ENCODE results near the gene SWI5. TPM values are rescaled to one million over a fixed set of nuclear protein-coding genes. Genes with fewer than 3 reads are reported as not detected.
A peak's percentile ranks its signal among the peaks of the same experiment; 100 is the strongest.

Gene SWI5
- total RNA-seq, 1 experiment from 2014 or later = 22.4 TPM

- TF ChIP-seq SP1 (IDR thresholded peaks at IDR 0.05; ENCODE audit: low read depth) = no peak
- no peak for TF ChIP-seq TCF7L2 (IDR thresholded peaks at IDR 0.05; ENCODE audit: borderline replicate concordance, extremely low read depth, insufficient read depth, insufficient read length)
- no peak for TF ChIP-seq EZH2 (IDR thresholded peaks at IDR 0.05)
- intact Hi-C loops (cut with micrococcal nuclease) = loop anchor here (2.0 kb wide), 1 partner anchor 16 kb away; no protein-coding TSS in a partner anchor
- no peak overlapping the region for H3K4me2 ChIP-seq (ENCODE audit: low read length)
- H3K27me3 ChIP-seq (ENCODE audit: insufficient read depth, low read length) = no peaks in the 10 kb centered on the region
- H2AFZ ChIP-seq (ENCODE audit: low read depth, low read length, poor library complexity, severe bottlenecking) = no peak overlapping the region
- POLR2A ChIA-PET = no interaction called here
- H3K4me3 ChIP-seq (replicated peaks in 1 of 2; ENCODE audit: low read depth in 1 of 2, low read length in 2 of 2) = no peak overlapping the region
- peaks cover 8 to 29% of the 10 kb centered on the region in 2 experiments; a peak in 3 of 4 replicates for H3K4me1 ChIP-seq (ENCODE audit: control insufficient read depth in 1 of 2, insufficient read depth in 2 of 2, low read length in 2 of 2)
- no peak overlapping the region for H3K27ac ChIP-seq (ENCODE audit: low read depth, low read length)
- H4K20me1 ChIP-seq (ENCODE audit: insufficient read depth) = no peaks in the 10 kb centered on the region
- no peaks in the 10 kb centered on the region for H3K9me3 ChIP-seq (ENCODE audit: control insufficient read depth in 1 of 2, insufficient read depth in 1 of 2, low read depth in 1 of 2, low read length in 2 of 2)
- ATAC-seq (no peak), DNase-seq (ENCODE audit: low read depth, low spot score) (no peak)
- RAD21 ChIA-PET (ENCODE audit: low non-redundant PET in 1 of 2, low total read pairs in 2 of 2, uncharacterized antibody in 2 of 2, unreplicated experiment in 2 of 2) = no interaction called here
- no TSS peak for BruUV-seq (replicated peaks)
- no peak overlapping the region for H3K9ac ChIP-seq (ENCODE audit: low read length)
- H3K9me2 ChIP-seq (ENCODE audit: insufficient read depth) = no peaks in the 10 kb centered on the region
- peaks cover 0 to 3% of the 10 kb centered on the region in 2 experiments; a peak in 2 of 4 replicates for H3K36me3 ChIP-seq (ENCODE audit: control insufficient read depth in 1 of 2, insufficient read depth in 2 of 2, low read length in 2 of 2)
- CTCF ChIA-PET = interaction anchor here (0.9 kb wide), 1 partner anchor 15 kb away, joined by 4 read pairs; no protein-coding TSS in a partner anchor
- peaks cover 11% of the 10 kb centered on the region for H3K79me2 ChIP-seq (ENCODE audit: insufficient read depth, low read length)
Observed at GRCh38 chr9:128254362-128254761, 21.7 kb upstream of the SWI5 start.

- no peaks in the 10 kb centered on the region for H3K9me2 ChIP-seq (ENCODE audit: insufficient read depth)
- ATAC-seq (peak; percentile 57), DNase-seq (ENCODE audit: low read depth, low spot score) (peak; percentile 16)
- intact Hi-C loops (cut with micrococcal nuclease) = loop anchor here (2.0 kb wide), 1 partner anchor 16 kb away; no protein-coding TSS in a partner anchor
- ChIA-PET RAD21 (ENCODE audit: low non-redundant PET in 1 of 2, low total read pairs in 2 of 2, uncharacterized antibody in 2 of 2, unreplicated experiment in 2 of 2) (no interaction called here), CTCF (interaction anchor here (0.6 to 1.1 kb wide), 10 partner anchors 10 to 86 kb away, joined by 3 to 7 read pairs (median 4); no protein-coding TSS in a partner anchor), POLR2A (no interaction called here)
- no peaks in the 10 kb centered on the region for H4K20me1 ChIP-seq (ENCODE audit: insufficient read depth)
- H3K9me3 ChIP-seq (ENCODE audit: control insufficient read depth in 1 of 2, insufficient read depth in 1 of 2, low read depth in 1 of 2, low read length in 2 of 2) = no peaks in the 10 kb centered on the region
- no peak overlapping the region for H2AFZ ChIP-seq (ENCODE audit: low read depth, low read length, poor library complexity, severe bottlenecking)
- peaks cover 0 to 8% of the 10 kb centered on the region in 2 experiments; a peak in 2 of 4 replicates for H3K36me3 ChIP-seq (ENCODE audit: control insufficient read depth in 1 of 2, insufficient read depth in 2 of 2, low read length in 2 of 2)
- peaks cover 11% of the 10 kb centered on the region for H3K79me2 ChIP-seq (ENCODE audit: insufficient read depth, low read length)
- BruUV-seq (replicated peaks) = no TSS peak
- TF ChIP-seq CEBPB (IDR thresholded peaks at IDR 0.05; ENCODE audit: low read depth) (no peak), TCF7L2 (IDR thresholded peaks at IDR 0.05; ENCODE audit: borderline replicate concordance, extremely low read depth, insufficient read depth, insufficient read length) (no peak), SIN3A (IDR thresholded peaks at IDR 0.05; ENCODE audit: low read depth) (no peak), ZFX (IDR thresholded peaks at IDR 0.05) (no peak), CBX3 (IDR thresholded peaks at IDR 0.05; ENCODE audit: low read depth) (no peak), ATF3 (IDR thresholded peaks at IDR 0.05) (no peak), ELF1 (IDR thresholded peaks at IDR 0.05; ENCODE audit: borderline replicate concordance, low read depth) (no peak), POLR2A (IDR thresholded peaks at IDR 0.05; ENCODE audit: borderline replicate concordance, extremely low read depth, insufficient read depth, insufficient read length) (no peak), RAD21 (IDR thresholded peaks at IDR 0.05; ENCODE audit: low read depth) (no peak), POLR2AphosphoS5 (IDR thresholded peaks at IDR 0.05; ENCODE audit: low read depth, low read length) (0 out of 2 replicates have a peak, but pooled peaks have one; percentile 35)
- TF ChIP-seq, protein P1, sequence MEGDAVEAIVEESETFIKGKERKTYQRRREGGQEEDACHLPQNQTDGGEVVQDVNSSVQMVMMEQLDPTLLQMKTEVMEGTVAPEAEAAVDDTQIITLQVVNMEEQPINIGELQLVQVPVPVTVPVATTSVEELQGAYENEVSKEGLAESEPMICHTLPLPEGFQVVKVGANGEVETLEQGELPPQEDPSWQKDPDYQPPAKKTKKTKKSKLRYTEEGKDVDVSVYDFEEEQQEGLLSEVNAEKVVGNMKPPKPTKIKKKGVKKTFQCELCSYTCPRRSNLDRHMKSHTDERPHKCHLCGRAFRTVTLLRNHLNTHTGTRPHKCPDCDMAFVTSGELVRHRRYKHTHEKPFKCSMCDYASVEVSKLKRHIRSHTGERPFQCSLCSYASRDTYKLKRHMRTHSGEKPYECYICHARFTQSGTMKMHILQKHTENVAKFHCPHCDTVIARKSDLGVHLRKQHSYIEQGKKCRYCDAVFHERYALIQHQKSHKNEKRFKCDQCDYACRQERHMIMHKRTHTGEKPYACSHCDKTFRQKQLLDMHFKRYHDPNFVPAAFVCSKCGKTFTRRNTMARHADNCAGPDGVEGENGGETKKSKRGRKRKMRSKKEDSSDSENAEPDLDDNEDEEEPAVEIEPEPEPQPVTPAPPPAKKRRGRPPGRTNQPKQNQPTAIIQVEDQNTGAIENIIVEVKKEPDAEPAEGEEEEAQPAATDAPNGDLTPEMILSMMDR (IDR thresholded peaks at IDR 0.05 in 2 of 3, conservative IDR thresholded peaks at IDR 0.05 in 1 of 3; ENCODE audit: borderline replicate concordance in 1 of 3, insufficient read depth in 1 of 3, low read depth in 2 of 3, low read length in 2 of 3) = peak; percentile 73 to 97 (median 95); a peak in 5 of 6 replicates
- H3K27ac ChIP-seq (ENCODE audit: low read depth, low read length) = peak overlapping the region; percentile 43; the same call in 1 of the 2 replicates
- H3K4me3 ChIP-seq (replicated peaks in 1 of 2; ENCODE audit: low read depth in 1 of 2, low read length in 2 of 2) = no peak overlapping the region
- H3K9ac ChIP-seq (ENCODE audit: low read length) = no peak overlapping the region
- H3K4me1 ChIP-seq (ENCODE audit: control insufficient read depth in 1 of 2, insufficient read depth in 2 of 2, low read length in 2 of 2) = peaks cover 4 to 22% of the 10 kb centered on the region in 2 experiments; a peak in 2 of 4 replicates
- no peak overlapping the region for H3K4me2 ChIP-seq (ENCODE audit: low read length)
- H3K27me3 ChIP-seq (ENCODE audit: insufficient read depth, low read length) = no peaks in the 10 kb centered on the region
Observed at GRCh38 chr9:128254855-128255759, 21.0 kb upstream of the SWI5 start.

All from HCT116 (cell line).